GM12892 (cell line): ENCODE data around the gene RNF26.

ENCODE experiments used
- POLR2A ChIP-seq: IDR thresholded peaks from 2 replicates; pipeline ENCODE4 v1.6.1; 2011; ENCODE audit warnings: low read depth, low read length, control low read depth
- POLR2AphosphoS5 ChIP-seq: IDR thresholded peaks from 2 replicates; pipeline ENCODE4 v1.6.1; 2011; ENCODE audit warnings: low read depth, low read length, control low read depth

- no peak for TF ChIP-seq POLR2AphosphoS5
- no peak for TF ChIP-seq POLR2A
Measured at GRCh38 chr11:119298726-119299125, 35.6 kb upstream of the RNF26 start.
